Sigmoid colon (tissue), 7 donors: Measurements from ENCODE around the gene EXOC6B. TPM values are rescaled to one million over a fixed set of nuclear protein-coding genes. Genes with fewer than 3 reads are reported as not detected.

Experiments
- DNase-seq: peaks from one replicate; pipeline ENCODE4 v3.0.0-alpha.2; 2019
- H3K27ac ChIP-seq, 4 donors: fragments of 200-600 bp; sonication (generic); one replicate each; pipeline ENCODE4 v1.5.1; 2016 to 2019; ENCODE audit warnings: mild to moderate bottlenecking in 1 of 4
- H3K27me3 ChIP-seq, 3 donors: fragments of 200-600 bp; sonication (generic); one replicate each; pipeline ENCODE4 v1.5.1; 2019; ENCODE audit warnings: mild to moderate bottlenecking in 1 of 3
- H3K36me3 ChIP-seq, 4 donors: fragments of 200-600 bp; sonication (generic); one replicate each; pipeline ENCODE4 v1.5.1; 2016 to 2019
- H3K4me1 ChIP-seq, 4 donors: fragments of 200-600 bp; sonication (generic); one replicate each; pipeline ENCODE4 v1.5.1; 2017 to 2019
- H3K4me3 ChIP-seq, 4 donors: fragments of 200-600 bp; sonication (generic); one replicate each; pipeline ENCODE4 v1.5.1; 2017 to 2019; ENCODE audit warnings: mild to moderate bottlenecking in 2 of 4, moderate library complexity in 1 of 4
- H3K9me3 ChIP-seq, 4 donors: fragments of 200-600 bp in 3 of 4; sonication (generic) in 3 of 4; one replicate each; pipeline versions ENCODE4 v1.5.1 to v1.6.1; 2013 to 2019
- CTCF ChIP-seq, 4 experiments: fragments of 450-650 bp in 3 of 4; fragments of 200-600 bp in 1 of 4; IDR thresholded peaks; one replicate each; pipeline ENCODE4 v1.5.1; 2016 to 2019; ENCODE audit warnings: antibody characterized with exemption in 4 of 4, mild to moderate bottlenecking in 3 of 4, moderate library complexity in 2 of 4
- EP300 ChIP-seq, 4 donors: sonication (generic); formaldehyde crosslinking; IDR thresholded peaks; one replicate each; pipeline ENCODE4 v1.6.1; 2017; ENCODE audit warnings: antibody characterized with exemption in 4 of 4
- POLR2A ChIP-seq, 2 donors: fragments of 450-650 bp; IDR thresholded peaks; one replicate each; pipeline ENCODE4 v1.6.1; 2016; ENCODE audit warnings: antibody characterized with exemption in 2 of 2, mild to moderate bottlenecking in 2 of 2, moderate library complexity in 2 of 2
- POLR2AphosphoS5 ChIP-seq, 4 donors: sonication (generic); formaldehyde crosslinking; IDR thresholded peaks; one replicate each; pipeline ENCODE4 v1.6.1; 2017; ENCODE audit warnings: antibody characterized with exemption in 4 of 4
- WGBS, 2 donors: extraction: QIAGEN DNeasy Blood & Tissue Kit; methylation state at CpG; one replicate each; pipeline ENCODE4 v1.1.7; 2013; 5-methylcytosine and 5-hydroxymethylcytosine counted together
- intact Hi-C: fragments of 100-400 bp; cut with DNase I; formaldehyde crosslinking; loops from one replicate; pipeline ENCODE4 v1.15.1; 2023
- polyA plus RNA-seq, 3 donors: library from polyadenylated mRNA; stranded (reverse); fragments of 200-250 nt; gene quantifications; one replicate each; pipeline ENCODE4 v1.2.3, GENCODE V29; 2013
- total RNA-seq, 4 donors: library from RNA; depleted of rRNA; stranded (reverse); fragments of >200 nt; gene quantifications; one replicate each; pipeline ENCODE4 v1.1.0, GENCODE V29; 2016
- donor health status: healthy with polysubstance abuse.
- donor health status: Bipolar disorder and iron deficiency.
- donor health status: healthy.

The EXOC6B gene
- total and polyA plus RNA-seq, 7 donors, result 5.0 to 46.1 (median 25.3) TPM

- TF ChIP-seq POLR2A (IDR thresholded peaks at IDR 0.05) (no peak), POLR2AphosphoS5 (IDR thresholded peaks at IDR 0.05) (no peak), EP300 (IDR thresholded peaks at IDR 0.05) (no peak), CTCF (IDR thresholded peaks at IDR 0.05) (no peak)
- H3K27ac ChIP-seq, result no peak overlapping the region
- no peak for DNase-seq
- intact Hi-C loops, result loop anchor here (5.0 to 10.0 kb wide), 5 partner anchors 352 to 927 kb away; partner anchors contain the start of gene PAIP2B
- peaks cover 11 to 62% (median 17%) of the 10 kb centered on the region in 3 donors for H3K27me3 ChIP-seq
- H3K4me1 ChIP-seq, result peaks cover 0 to 17% (median 15%) of the 10 kb centered on the region in 4 donors
- H3K36me3 ChIP-seq, result no peaks in the 10 kb centered on the region
- no peak overlapping the region for H3K4me3 ChIP-seq
- WGBS, 2 donors, result 90 to 91% methylated on average over 5 of the region's 5 CpGs
- no peaks in the 10 kb centered on the region for H3K9me3 ChIP-seq
Observed at GRCh38 chr2:72153924-72154323, 671.9 kb downstream of the EXOC6B start.

DNA sequence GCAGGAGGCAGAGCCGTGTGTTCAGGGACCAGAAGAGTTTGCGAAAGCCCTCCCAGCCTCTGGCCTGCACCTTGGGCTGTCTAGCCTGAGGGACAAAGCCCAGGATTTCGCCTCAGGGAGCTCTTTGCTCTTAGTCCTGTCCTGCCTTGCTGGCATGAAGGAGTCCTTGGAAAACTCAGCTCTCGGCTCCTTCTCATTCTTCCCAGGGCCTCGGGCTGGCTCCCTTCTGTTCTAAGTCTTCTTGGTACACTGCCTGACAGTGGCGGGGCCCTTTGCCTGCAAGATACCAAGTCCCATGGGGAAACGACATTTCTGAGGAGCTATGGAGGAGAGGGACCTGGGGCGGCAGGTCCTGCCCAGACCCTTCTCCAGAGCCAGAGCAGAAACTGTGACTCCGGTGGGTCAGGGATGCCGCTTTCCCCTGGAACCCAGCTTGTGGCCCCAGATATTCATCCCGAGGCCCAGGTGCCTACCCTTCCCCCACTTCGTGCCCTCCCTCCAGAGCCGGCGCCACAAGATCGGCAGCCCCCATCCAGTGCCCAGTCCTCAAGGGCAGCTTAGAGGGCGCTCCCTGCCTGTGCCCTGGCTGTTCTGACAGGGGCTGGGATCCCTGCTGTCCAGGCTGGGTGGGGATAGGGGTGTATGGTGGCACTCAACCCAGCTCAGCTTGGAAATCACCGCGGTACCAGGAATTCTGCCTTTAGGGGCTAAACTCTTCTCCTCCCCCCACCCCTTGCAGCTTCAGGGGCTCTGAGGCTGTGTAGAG is 672.6 kb downstream of the EXOC6B start:
- intact Hi-C loops, result loop anchor here (5.0 to 10.0 kb wide), 5 partner anchors 351 to 926 kb away; partner anchors contain the start of gene PAIP2B
- TF ChIP-seq POLR2AphosphoS5 (IDR thresholded peaks at IDR 0.05), result no peak
- TF ChIP-seq EP300 (IDR thresholded peaks at IDR 0.05), result no peak
- TF ChIP-seq CTCF (IDR thresholded peaks at IDR 0.05), result no peak
- no peak for TF ChIP-seq POLR2A (IDR thresholded peaks at IDR 0.05)
- no peak for DNase-seq
- Histone ChIP-seq H3K9me3 (no peaks in the 10 kb centered on the region), H3K27me3 (peaks cover 11 to 68% (median 18%) of the 10 kb centered on the region in 3 donors), H3K4me1 (peaks cover 0 to 19% (median 16%) of the 10 kb centered on the region in 4 donors), H3K27ac (no peak overlapping the region), H3K36me3 (no peaks in the 10 kb centered on the region), H3K4me3 (no peak overlapping the region)
- 87 to 90% methylated on average over 18 of the region's 18 CpGs for WGBS, 2 donors

GRCh38 chr2:72150861-72151356 is 674.9 kb downstream of the EXOC6B start:
- intact Hi-C loops, result loop anchor here (1.0 to 10.0 kb wide), 6 partner anchors 227 to 924 kb away; partner anchors contain the start of gene PAIP2B
- H3K36me3 ChIP-seq, result no peaks in the 10 kb centered on the region
- H3K9me3 ChIP-seq, result no peaks in the 10 kb centered on the region
- DNase-seq, result peak; percentile 40
- no peak overlapping the region for H3K4me3 ChIP-seq
- peaks cover 34 to 79% (median 35%) of the 10 kb centered on the region in 3 donors for H3K27me3 ChIP-seq
- TF ChIP-seq EP300 (IDR thresholded peaks at IDR 0.05), result no peak
- TF ChIP-seq CTCF (IDR thresholded peaks at IDR 0.05), result no peak
- TF ChIP-seq POLR2A (IDR thresholded peaks at IDR 0.05), result no peak
- no peak for TF ChIP-seq POLR2AphosphoS5 (IDR thresholded peaks at IDR 0.05)
- WGBS, 2 donors, result 77 to 81% methylated on average over 2 of the region's 2 CpGs
- H3K27ac ChIP-seq, result no peak overlapping the region
- peaks cover 0 to 42% (median 38%) of the 10 kb centered on the region in 4 donors for H3K4me1 ChIP-seq

DNA sequence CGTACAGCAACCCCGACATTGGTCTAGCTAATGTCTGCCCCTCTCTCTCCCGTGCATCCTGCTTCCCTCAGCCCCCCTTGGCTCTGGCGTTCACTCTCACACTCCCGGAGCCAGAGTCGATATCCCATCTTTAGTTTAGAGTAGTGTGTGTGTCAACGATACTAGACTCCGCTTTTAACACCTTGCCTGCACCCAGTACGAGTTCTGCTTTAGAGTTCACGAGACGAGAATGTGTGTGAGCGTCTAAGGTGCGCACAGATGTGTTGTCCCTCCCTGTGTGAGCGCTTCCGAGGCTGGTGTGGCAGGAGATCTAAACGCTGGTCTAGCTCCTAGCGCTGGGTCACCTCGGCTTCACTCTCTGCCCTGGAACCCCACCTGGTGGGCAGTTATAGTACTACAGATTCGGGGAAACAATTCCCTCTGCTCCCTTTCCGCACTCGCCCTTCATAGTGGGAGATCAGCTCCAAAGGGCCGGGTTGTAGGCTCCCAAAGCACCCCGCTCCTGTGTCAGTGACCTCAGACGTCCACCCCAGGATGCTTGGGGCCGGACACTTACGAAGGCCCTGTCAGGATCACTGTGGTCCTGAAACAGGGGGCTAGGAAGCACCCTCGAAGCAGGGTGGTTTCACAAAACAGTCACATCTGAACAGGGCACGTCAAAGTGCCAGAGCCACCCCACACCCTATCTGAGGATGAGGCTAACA is 675.5 kb downstream of the EXOC6B start:
- Histone ChIP-seq H3K9me3 (no peaks in the 10 kb centered on the region), H3K4me1 (peaks cover 0 to 48% (median 44%) of the 10 kb centered on the region in 4 donors), H3K36me3 (no peaks in the 10 kb centered on the region), H3K4me3 (peak overlapping the region in 3 of 4 donors; percentile 43 to 55 (median 44)), H3K27me3 (peaks cover 38 to 85% (median 41%) of the 10 kb centered on the region in 3 donors), H3K27ac (no peak overlapping the region)
- intact Hi-C loops, result loop anchor here (1.0 to 10.0 kb wide), 6 partner anchors 226 to 923 kb away; partner anchors contain the start of gene PAIP2B
- TF ChIP-seq CTCF (IDR thresholded peaks at IDR 0.05), result peak; percentile 81 to 90 (median 84)
- TF ChIP-seq POLR2A (IDR thresholded peaks at IDR 0.05), result no peak
- TF ChIP-seq POLR2AphosphoS5 (IDR thresholded peaks at IDR 0.05), result no peak
- WGBS, 2 donors, result 3 to 6% methylated on average over 28 of the region's 28 CpGs
- peak; percentile 88 for DNase-seq
